Endothelial cell of umbilical vein (primary cell): Measurements from ENCODE around the gene GYS1. TPM values are rescaled to one million over a fixed set of nuclear protein-coding genes. Genes with fewer than 3 reads are reported as not detected.

Source experiments
- BruUV-seq: library from RNA; stranded (reverse); fragments of 400-500 nt; replicated peaks from 2 replicates; lab custom pipeline; 2021; lab: Mats Ljungman, UMichigan
- CTCF ChIA-PET: fragments of 300-600, 350-600 bp; sonication (Branson Sonifier 250); formaldehyde crosslinking; loops from one replicate; lab custom pipeline; 2021; ENCODE audit warnings: antibody characterized with exemption, inconsistent platforms; lab: Charles Lee
- POLR2A ChIA-PET: fragments of 300-600, 350-600 bp; sonication (Branson Sonifier 250); formaldehyde crosslinking; loops from one replicate; lab custom pipeline; 2021; ENCODE audit warnings: antibody characterized with exemption, inconsistent platforms; lab: Charles Lee
- DNase-seq: peaks from one replicate; pipeline ENCODE4 v3.0.0-alpha.2; 2011; ENCODE audit warnings: low read depth, low spot score
- FAIRE-seq: peaks from 2 replicates; lab custom pipeline; 2011; peaks lifted over from hg19 to GRCh38; lab: Jason Lieb, UNC
- H2AFZ ChIP-seq: 2 replicates; pipeline ENCODE4 v1.6.0; 2012; ENCODE audit warnings: low read depth, low read length, control low read depth, inconsistent platforms
- H3K27ac ChIP-seq: 2 replicates; pipeline ENCODE4 v1.5.1; 2011; ENCODE audit warnings: low read depth, mild to moderate bottlenecking, control low read depth, low read length, moderate library complexity; ENCODE audit not compliant: insufficient read depth
- H3K27me3 ChIP-seq, 2 experiments: 2 replicates each; pipeline versions ENCODE4 v1.6.0 to v1.6.1; 2011; ENCODE audit warnings: low read length in 2 of 2, mixed read lengths in 1 of 2; ENCODE audit not compliant: control insufficient read depth in 2 of 2, insufficient read depth in 2 of 2
- H3K36me3 ChIP-seq, 2 experiments: 2 replicates in 1 of 2; 3 replicates in 1 of 2; pipeline ENCODE4 v1.5.1; 2011; ENCODE audit warnings: low read length in 2 of 2, mild to moderate bottlenecking in 1 of 2, moderate library complexity in 1 of 2; ENCODE audit not compliant: control insufficient read depth in 2 of 2, insufficient read depth in 2 of 2; ENCODE audit errors: extremely low read depth in 1 of 2
- H3K4me1 ChIP-seq: 3 replicates; pipeline ENCODE4 v1.5.1; 2011; ENCODE audit warnings: mild to moderate bottlenecking, low read length; ENCODE audit not compliant: control insufficient read depth, insufficient read depth; ENCODE audit errors: extremely low read depth
- H3K4me2 ChIP-seq: 2 replicates; pipeline ENCODE4 v1.6.1; 2011; ENCODE audit warnings: low read length, control low read depth, mixed read lengths; ENCODE audit not compliant: insufficient read depth
- H3K4me3 ChIP-seq, 3 experiments: fragments of 200-600 bp in 1 of 3; sonication (generic), shearing (Covaris generic) in 1 of 3; replicated peaks in 1 of 3; 2 replicates each; pipeline ENCODE4 v1.5.1; 2011 to 2016; ENCODE audit warnings: control low read depth in 3 of 3, low read length in 3 of 3, mild to moderate bottlenecking in 2 of 3, inconsistent platforms in 1 of 3, low read depth in 1 of 3, moderate library complexity in 1 of 3; ENCODE audit not compliant: insufficient read depth in 1 of 3
- H3K79me2 ChIP-seq: 2 replicates; pipeline ENCODE4 v1.6.0; 2012; ENCODE audit warnings: low read length, inconsistent platforms; ENCODE audit not compliant: control insufficient read depth, insufficient read depth
- H3K9ac ChIP-seq: replicated peaks from 2 replicates; pipeline ENCODE3; 2011; ENCODE audit warnings: low read length, control low read depth; ENCODE audit not compliant: insufficient read depth; ENCODE audit errors: extremely low read depth
- H3K9me1 ChIP-seq: replicated peaks from 3 replicates; pipeline ENCODE4 v1.6.0; 2011; ENCODE audit warnings: mild to moderate bottlenecking, low read length; ENCODE audit not compliant: control insufficient read depth, insufficient read depth; ENCODE audit errors: extremely low read depth
- H3K9me3 ChIP-seq: replicated peaks from 2 replicates; pipeline ENCODE4 v1.5.1; 2012; ENCODE audit warnings: low read length, inconsistent platforms; ENCODE audit not compliant: control insufficient read depth, insufficient read depth
- H4K20me1 ChIP-seq: replicated peaks from 2 replicates; pipeline ENCODE3; 2011; ENCODE audit warnings: mild to moderate bottlenecking, low read length; ENCODE audit not compliant: control insufficient read depth, insufficient read depth; ENCODE audit errors: extremely low read depth
- EZH2 ChIP-seq: IDR thresholded peaks from 2 replicates; pipeline ENCODE4 v1.6.1; 2012; ENCODE audit warnings: borderline replicate concordance, low read depth, mild to moderate bottlenecking, moderate library complexity, low read length, inconsistent platforms; ENCODE audit not compliant: severe bottlenecking
- GATA2 ChIP-seq: IDR thresholded peaks from 2 replicates; pipeline ENCODE4 v1.7.0; 2011; ENCODE audit warnings: low read depth, mild to moderate bottlenecking, moderate library complexity, mixed read lengths, low read length; ENCODE audit not compliant: insufficient read length, insufficient read depth
- JUN ChIP-seq: IDR thresholded peaks from 2 replicates; pipeline ENCODE4 v1.6.1; 2011; ENCODE audit warnings: borderline replicate concordance, low read depth; ENCODE audit not compliant: insufficient read length, insufficient read depth
- POLR2A ChIP-seq: IDR thresholded peaks from 2 replicates; pipeline ENCODE4 v1.6.1; 2012; ENCODE audit warnings: low read depth, mild to moderate bottlenecking, control low read depth, low read length
- POLR2AphosphoS5 ChIP-seq: IDR thresholded peaks from 2 replicates; pipeline ENCODE4 v1.6.1; 2012; ENCODE audit warnings: low read depth, mild to moderate bottlenecking, control low read depth, low read length, moderate library complexity; ENCODE audit not compliant: insufficient read depth
- dilution Hi-C: fragments of 300-500 bp; cut with MboI; formaldehyde crosslinking; loops from one replicate; pipeline ENCODE4 v1.15.0; 2019; ENCODE audit warnings: low sequenced_read_pairs; ENCODE audit not compliant: extremely low pct_ligation_motif_present
- intact Hi-C: fragments of 100-400 bp; cut with micrococcal nuclease; formaldehyde crosslinking; loops from one replicate; pipeline ENCODE4 v1.10.0; 2022
- polyA plus RNA-seq, 4 experiments: library from polyadenylated mRNA; depleted of rRNA in 3 of 4; stranded (reverse) in 3 of 4; unstranded in 1 of 4; fragments of >200 nt; gene quantifications; 2 replicates each; pipeline versions ENCODE4 v1.2.1 to v1.2.3, GENCODE V29; 2011 to 2012; ENCODE audit warnings: missing spikeins in 1 of 4
- total RNA-seq: library from RNA; stranded (reverse); gene quantifications from 2 replicates; pipeline ENCODE4 v1.2.3, GENCODE V29; 2021
- TF ChIP-seq, protein P1 (sequence below): IDR thresholded peaks from 2 replicates; pipeline ENCODE4 v1.6.1; 2011; ENCODE audit not compliant: insufficient read depth, insufficient read length
- TF ChIP-seq, protein P2 (sequence below), 2 donors: IDR thresholded peaks; 1 replicate in 1 of 2; 2 replicates in 1 of 2; pipeline ENCODE4 v1.5.1; 2011; ENCODE audit warnings: low read length in 2 of 2, mild to moderate bottlenecking in 2 of 2, moderate library complexity in 2 of 2, control low read depth in 1 of 2, inconsistent platforms in 1 of 2, low read depth in 1 of 2; ENCODE audit not compliant: insufficient read depth in 1 of 2; ENCODE audit errors: extremely low read depth in 1 of 2

The GYS1 gene
- total and polyA plus RNA-seq, 2 donors (not counting 3 experiments of a cell fraction or from before 2014, with no cell fraction given) = 39.0 to 58.9 TPM

DNA sequence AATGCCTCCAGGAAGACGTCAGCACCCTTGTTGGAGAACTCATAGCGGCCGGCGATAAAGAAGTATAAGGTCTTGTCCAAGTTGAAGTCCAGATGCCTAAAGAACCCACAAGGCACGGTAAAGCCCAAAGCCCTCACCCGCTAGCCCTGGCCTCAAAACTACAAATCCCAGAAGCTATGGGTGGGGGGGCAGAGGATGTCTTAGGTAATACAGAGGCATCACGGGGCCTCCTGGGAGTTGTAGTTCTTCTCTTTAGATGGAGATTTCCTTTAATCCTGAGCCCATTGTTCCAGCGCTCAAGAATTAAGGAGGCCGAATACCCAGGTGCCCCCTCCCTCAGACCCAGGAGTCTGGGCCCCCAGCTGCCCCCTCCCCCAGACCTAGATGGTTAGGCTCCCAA lies 10.8 kb downstream of the GYS1 start:
- Histone ChIP-seq H3K4me3 (no peak overlapping the region), H3K9ac (no peak overlapping the region), H3K36me3 (peaks cover 0 to 9% of the 10 kb centered on the region in 2 experiments), H2AFZ (no peak overlapping the region), H3K27ac (no peak overlapping the region), H3K4me2 (no peak overlapping the region), H3K27me3 (no peaks in the 10 kb centered on the region), H4K20me1 (no peaks in the 10 kb centered on the region), H3K4me1 (no peaks in the 10 kb centered on the region), H3K9me1 (no peaks in the 10 kb centered on the region), H3K79me2 (no peaks in the 10 kb centered on the region), H3K9me3 (no peaks in the 10 kb centered on the region)
- TF ChIP-seq EZH2 (no peak), GATA2 (no peak), POLR2A (no peak), POLR2AphosphoS5 (no peak), JUN (no peak)
- TF ChIP-seq, protein P1, sequence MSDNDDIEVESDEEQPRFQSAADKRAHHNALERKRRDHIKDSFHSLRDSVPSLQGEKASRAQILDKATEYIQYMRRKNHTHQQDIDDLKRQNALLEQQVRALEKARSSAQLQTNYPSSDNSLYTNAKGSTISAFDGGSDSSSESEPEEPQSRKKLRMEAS = no peak
- TF ChIP-seq, protein P2, sequence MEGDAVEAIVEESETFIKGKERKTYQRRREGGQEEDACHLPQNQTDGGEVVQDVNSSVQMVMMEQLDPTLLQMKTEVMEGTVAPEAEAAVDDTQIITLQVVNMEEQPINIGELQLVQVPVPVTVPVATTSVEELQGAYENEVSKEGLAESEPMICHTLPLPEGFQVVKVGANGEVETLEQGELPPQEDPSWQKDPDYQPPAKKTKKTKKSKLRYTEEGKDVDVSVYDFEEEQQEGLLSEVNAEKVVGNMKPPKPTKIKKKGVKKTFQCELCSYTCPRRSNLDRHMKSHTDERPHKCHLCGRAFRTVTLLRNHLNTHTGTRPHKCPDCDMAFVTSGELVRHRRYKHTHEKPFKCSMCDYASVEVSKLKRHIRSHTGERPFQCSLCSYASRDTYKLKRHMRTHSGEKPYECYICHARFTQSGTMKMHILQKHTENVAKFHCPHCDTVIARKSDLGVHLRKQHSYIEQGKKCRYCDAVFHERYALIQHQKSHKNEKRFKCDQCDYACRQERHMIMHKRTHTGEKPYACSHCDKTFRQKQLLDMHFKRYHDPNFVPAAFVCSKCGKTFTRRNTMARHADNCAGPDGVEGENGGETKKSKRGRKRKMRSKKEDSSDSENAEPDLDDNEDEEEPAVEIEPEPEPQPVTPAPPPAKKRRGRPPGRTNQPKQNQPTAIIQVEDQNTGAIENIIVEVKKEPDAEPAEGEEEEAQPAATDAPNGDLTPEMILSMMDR (IDR thresholded peaks at IDR 0.05; ENCODE audit: extremely low read depth in 1 of 2, insufficient read depth in 1 of 2, low read depth in 1 of 2, low read length in 2 of 2) = no peak
- intact Hi-C loops = no loop called here
- POLR2A ChIA-PET = no interaction called here
- CTCF ChIA-PET = no interaction called here
- DNase-seq (no peak), FAIRE-seq (no peak)
- dilution Hi-C loops = no loop called here
- no TSS peak for BruUV-seq
